ENCODE measurements around the gene CSTB. TPM values are rescaled to one million over a fixed set of nuclear protein-coding genes. Genes with fewer than 3 reads are reported as not detected.

CSTB gene
- total and polyA plus RNA-seq, 2 of the 8 experiments (the other 6 are each of a cell fraction or from before 2014, with no cell fraction given): 53.8 to 64.1 TPM

- peak overlapping the region; percentile 83; the same call in 1 of the 2 replicates for H4K8ac ChIP-seq (ENCODE audit: extremely low read depth, insufficient read depth, low read length)
- H3K27me3 ChIP-seq (replicated peaks in 1 of 4; ENCODE audit: control insufficient read depth in 3 of 4, extremely low read depth in 1 of 4, insufficient read depth in 3 of 4, low read length in 3 of 4): no peaks in the 10 kb centered on the region
- H3K9me3 ChIP-seq (ENCODE audit: insufficient read depth in 2 of 2, low read depth in 1 of 2, low read length in 1 of 2): no peaks in the 10 kb centered on the region
- H2BK15ac ChIP-seq (ENCODE audit: low read length): 0 out of 2 replicates have a peak overlapping the region, but pooled peaks have one; percentile 31
- H3K4me3 ChIP-seq (ENCODE audit: extremely low read depth in 1 of 4, insufficient read depth in 2 of 4, low read depth in 3 of 4, low read length in 4 of 4): no peak overlapping the region
- CTCF ChIA-PET (ENCODE audit: partially characterized antibody): interaction anchor here (0.9 to 2.4 kb wide), 10 partner anchors 11 to 163 kb away, joined by 3 to 12 read pairs (median 4); no protein-coding TSS in a partner anchor
- no peak overlapping the region for H2BK5ac ChIP-seq (ENCODE audit: low read depth, low read length)
- H2AFZ ChIP-seq (ENCODE audit: low read length): no peak overlapping the region
- H3K4me2 ChIP-seq (ENCODE audit: insufficient read depth in 1 of 2, low read depth in 2 of 2, low read length in 2 of 2): no peak overlapping the region
- DNase-seq (ENCODE audit: low read depth in 1 of 2, low spot score in 2 of 2) (no peak), FAIRE-seq (no peak)
- H2AK5ac ChIP-seq (ENCODE audit: low read depth, low read length): peak overlapping the region; percentile 75; the same call in 1 of the 2 replicates
- no peaks in the 10 kb centered on the region for H3K79me2 ChIP-seq (ENCODE audit: control insufficient read depth in 1 of 2, insufficient read depth in 2 of 2, low read length in 2 of 2)
- H2BK120ac ChIP-seq (replicated peaks; ENCODE audit: low read depth, low read length): no peak overlapping the region
- H3K27ac ChIP-seq (ENCODE audit: low read depth, low read length): no peak overlapping the region
- peaks cover 2% of the 10 kb centered on the region; the same call in 1 of the 2 replicates for H3K23me2 ChIP-seq (ENCODE audit: low read depth, low read length)
- peak overlapping the region; percentile 41 for H4K91ac ChIP-seq (replicated peaks; ENCODE audit: insufficient read length, low read length)
- no peaks in the 10 kb centered on the region for H3K79me1 ChIP-seq (ENCODE audit: low read depth, low read length)
- H3K56ac ChIP-seq (replicated peaks; ENCODE audit: insufficient read length, low read depth, low read length): no peak overlapping the region
- H2BK20ac ChIP-seq (ENCODE audit: low read length): no peak overlapping the region
- no peak overlapping the region for H3K14ac ChIP-seq (ENCODE audit: insufficient read length)
- no peaks in the 10 kb centered on the region for H3K36me3 ChIP-seq (ENCODE audit: control insufficient read depth in 2 of 4, insufficient read depth in 4 of 4, low read length in 3 of 4)
- H3K18ac ChIP-seq (ENCODE audit: extremely low read depth, low read length): peak overlapping the region; percentile 19; the same call in 1 of the 2 replicates
- peaks cover 0 to 2% of the 10 kb centered on the region in 2 experiments for H4K20me1 ChIP-seq (replicated peaks in 1 of 2; ENCODE audit: control insufficient read depth in 1 of 2, insufficient read depth in 2 of 2, low read length in 2 of 2)
- H4K5ac ChIP-seq (ENCODE audit: insufficient read length, low read depth, low read length): no peak overlapping the region
- H3K4ac ChIP-seq (replicated peaks; ENCODE audit: insufficient read length, low read depth, low read length): peak overlapping the region; percentile 21
- H3K9ac ChIP-seq (replicated peaks in 1 of 4; ENCODE audit: extremely low read depth in 1 of 4, low read depth in 3 of 4, low read length in 3 of 4): no peak overlapping the region
- H2BK12ac ChIP-seq (ENCODE audit: low read depth, low read length): peak overlapping the region; percentile 50; the same call in 1 of the 2 replicates
- H3K23ac ChIP-seq (ENCODE audit: insufficient read length): no peak overlapping the region
- POLR2A ChIA-PET (ENCODE audit: partially characterized antibody): interaction anchor here (0.6 to 8.4 kb wide), 6 partner anchors 9 to 109 kb away, joined by 3 to 80 read pairs (median 3); partner anchors contain the start of gene RRP1
- TF ChIP-seq SUZ12 (IDR thresholded peaks at IDR 0.05; ENCODE audit: low read length): no peak
- H3K4me1 ChIP-seq (replicated peaks in 1 of 4; ENCODE audit: control insufficient read depth in 3 of 4, insufficient read depth in 4 of 4, low read length in 3 of 4): peaks cover 0 to 15% (median 12%) of the 10 kb centered on the region in 4 experiments; a peak in 6 of 7 replicates
- 92% methylated on average over 27 of the region's 27 CpGs; no CpG with 5 or more reads in 1 of the 2 experiments for WGBS, 2 experiments (ENCODE audit: extremely low coverage in 1 of 2, insufficient coverage in 1 of 2, insufficient read length in 1 of 2, insufficient replicate concordance in 2 of 2, low coverage in 1 of 2, low lambda C conversion rate in 2 of 2, missing lambda C conversion rate in 1 of 2)
These were observed 36.2 kb upstream of the CSTB start for GRCh38 chr21:43812139-43812821.
